ENCODE data around the gene BANK1.

- TF ChIP-seq, protein P1, sequence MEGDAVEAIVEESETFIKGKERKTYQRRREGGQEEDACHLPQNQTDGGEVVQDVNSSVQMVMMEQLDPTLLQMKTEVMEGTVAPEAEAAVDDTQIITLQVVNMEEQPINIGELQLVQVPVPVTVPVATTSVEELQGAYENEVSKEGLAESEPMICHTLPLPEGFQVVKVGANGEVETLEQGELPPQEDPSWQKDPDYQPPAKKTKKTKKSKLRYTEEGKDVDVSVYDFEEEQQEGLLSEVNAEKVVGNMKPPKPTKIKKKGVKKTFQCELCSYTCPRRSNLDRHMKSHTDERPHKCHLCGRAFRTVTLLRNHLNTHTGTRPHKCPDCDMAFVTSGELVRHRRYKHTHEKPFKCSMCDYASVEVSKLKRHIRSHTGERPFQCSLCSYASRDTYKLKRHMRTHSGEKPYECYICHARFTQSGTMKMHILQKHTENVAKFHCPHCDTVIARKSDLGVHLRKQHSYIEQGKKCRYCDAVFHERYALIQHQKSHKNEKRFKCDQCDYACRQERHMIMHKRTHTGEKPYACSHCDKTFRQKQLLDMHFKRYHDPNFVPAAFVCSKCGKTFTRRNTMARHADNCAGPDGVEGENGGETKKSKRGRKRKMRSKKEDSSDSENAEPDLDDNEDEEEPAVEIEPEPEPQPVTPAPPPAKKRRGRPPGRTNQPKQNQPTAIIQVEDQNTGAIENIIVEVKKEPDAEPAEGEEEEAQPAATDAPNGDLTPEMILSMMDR (IDR thresholded peaks at IDR 0.05; ENCODE audit: low read length): no peak
- no peak for TF ChIP-seq EZH2 (IDR thresholded peaks at IDR 0.05; ENCODE audit: borderline replicate concordance, low read length)
These were observed 36.8 kb upstream of the BANK1 start for GRCh38 chr4:101753721-101754120.

Measured in OCI-LY1 (cell line).